Left hindlimb (tissue), 1 donor: ENCODE data around the gene FAM221B.

Source experiments
- DNase-seq: peaks from one replicate; pipeline ENCODE4 v3.0.0-alpha.2; 2018

The FAM221B gene

GRCh38 chr9:35845824-35846771, 17.6 kb upstream of the FAM221B start:
- DNase-seq = no peak

DNA sequence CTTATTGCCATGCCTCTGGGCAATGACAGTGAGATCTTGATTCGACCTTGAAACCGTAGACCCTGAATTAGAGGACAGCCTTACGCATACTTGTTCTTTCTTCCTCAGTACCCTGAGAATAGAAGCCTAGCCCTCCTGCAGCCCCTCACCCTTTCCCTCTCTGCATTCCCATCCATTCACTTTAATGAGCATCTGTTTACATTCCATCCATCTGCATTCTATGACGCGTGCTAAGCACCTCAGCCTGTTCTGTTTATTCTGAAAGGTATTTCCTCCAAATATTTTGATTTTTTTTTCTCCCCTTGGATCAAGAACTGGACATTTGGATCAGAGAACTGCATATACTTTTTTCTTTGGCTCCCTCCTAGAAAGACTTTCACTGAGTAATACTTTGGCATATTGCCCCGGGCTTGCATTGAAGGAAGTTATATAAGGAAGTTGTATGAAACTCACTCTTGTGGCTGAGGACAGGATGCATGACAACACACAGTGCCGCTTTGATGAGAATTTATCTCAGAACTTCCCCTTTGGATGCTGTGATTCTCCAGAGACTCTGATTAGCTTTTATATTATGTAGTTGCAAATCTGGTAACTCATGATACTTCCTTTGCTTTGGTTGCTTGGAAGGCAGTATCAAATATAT, 16.2 kb upstream of the FAM221B start:
- DNase-seq = no peak

DNA sequence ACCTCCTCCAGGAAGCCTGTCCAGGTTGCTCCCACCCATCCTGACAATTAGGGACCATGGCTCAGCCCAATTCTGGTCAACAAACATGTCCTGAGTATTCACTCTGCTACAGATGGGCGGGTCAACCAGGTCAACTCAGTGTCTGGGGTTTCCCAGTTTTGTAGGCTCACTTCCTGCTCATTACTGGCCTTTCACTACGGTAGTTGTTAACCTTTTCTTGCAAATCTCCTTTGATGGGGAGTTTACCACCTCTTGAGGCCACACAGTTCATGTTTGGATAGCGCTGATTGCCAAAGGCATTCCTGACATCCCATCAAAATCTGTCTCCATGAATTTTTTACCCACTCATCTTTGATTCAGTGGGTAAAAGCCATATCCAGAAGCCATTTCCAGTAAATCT, 14.3 kb upstream of the FAM221B start:
- DNase-seq = no peak

DNA sequence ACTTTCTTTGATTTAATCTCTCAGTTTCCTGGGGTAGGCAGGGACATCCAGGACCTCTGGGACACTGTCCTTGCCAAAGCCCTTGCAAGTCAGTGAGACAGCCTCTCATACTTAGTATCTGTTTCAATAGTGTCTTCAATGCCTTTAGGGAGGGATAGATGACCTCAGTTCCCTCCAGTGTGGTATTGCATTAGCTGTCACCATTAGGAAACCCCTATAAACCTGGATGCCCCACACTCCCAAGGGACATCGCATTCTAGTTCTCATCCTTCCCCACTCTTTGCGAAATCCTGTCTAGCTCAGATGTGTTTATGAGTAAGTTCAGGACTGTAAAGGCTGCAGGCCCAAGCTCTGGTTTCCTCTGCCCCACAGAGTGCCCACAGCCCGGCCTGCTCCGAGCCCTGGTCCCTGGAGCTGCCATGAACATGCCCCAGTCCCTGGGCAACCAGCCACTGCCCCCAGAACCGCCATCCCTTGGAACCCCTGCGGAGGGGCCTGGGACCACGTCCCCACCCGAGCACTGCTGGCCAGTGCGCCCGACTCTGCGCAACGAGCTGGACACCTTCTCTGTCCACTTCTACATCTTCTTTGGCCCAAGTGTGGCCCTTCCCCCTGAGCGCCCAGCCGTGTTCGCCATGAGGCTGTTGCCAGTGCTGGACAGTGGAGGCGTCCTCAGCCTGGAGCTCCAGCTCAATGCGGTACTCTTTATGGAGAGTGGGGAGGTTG, 13.7 kb upstream of the FAM221B start:
- no peak for DNase-seq

GRCh38 chr9:35841645-35841900, 13.0 kb upstream of the FAM221B start:
- no peak for DNase-seq

- DNase-seq = no peak
These were observed 12.5 kb upstream of the FAM221B start for GRCh38 chr9:35840881-35841644.

DNA sequence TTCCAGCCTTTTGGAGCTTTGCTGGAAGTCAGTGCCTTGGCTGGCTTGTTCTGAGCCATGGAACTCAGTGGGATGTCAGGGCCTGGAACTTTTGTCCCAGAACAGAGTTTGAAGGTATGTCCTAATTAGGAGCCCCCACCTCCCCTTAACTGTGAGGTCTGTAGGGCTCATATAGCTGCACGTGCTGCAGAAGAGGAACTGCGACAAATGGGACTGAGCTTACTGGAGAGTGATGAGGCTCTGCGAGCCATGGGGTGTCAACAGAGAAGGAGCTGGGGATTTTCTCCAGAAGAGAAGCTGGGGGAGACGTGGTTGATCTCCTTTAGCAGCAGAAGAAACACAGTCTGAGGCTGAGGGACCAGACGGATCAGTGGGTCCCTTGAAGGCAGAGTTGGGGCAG, 11.4 kb upstream of the FAM221B start:
- no peak for DNase-seq

- DNase-seq = no peak
These were observed 8.1 kb upstream of the FAM221B start for GRCh38 chr9:35836595-35836994.

GRCh38 chr9:35835766-35836165, 7.2 kb upstream of the FAM221B start:
- DNase-seq = no peak

DNA sequence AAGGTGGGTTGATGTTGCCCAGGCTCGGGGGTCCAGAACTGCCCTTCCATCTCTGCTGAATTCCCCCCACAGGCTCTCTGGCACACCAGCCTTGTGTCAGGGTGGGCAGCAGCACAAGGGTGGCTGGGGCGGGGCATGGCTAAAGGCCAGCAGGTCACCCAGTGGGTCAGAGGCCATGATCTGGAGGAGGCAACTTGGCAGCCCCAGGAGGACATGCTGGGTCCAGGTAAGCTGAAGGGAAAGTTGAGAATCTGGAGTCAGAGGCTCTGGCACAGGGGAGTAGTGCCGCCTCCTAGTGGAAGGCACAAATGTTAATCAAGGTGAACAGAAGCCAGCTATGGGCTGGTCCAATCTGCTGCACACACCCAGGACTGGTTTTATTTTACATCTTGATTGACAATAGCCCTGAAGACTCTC, 6.7 kb upstream of the FAM221B start:
- DNase-seq = no peak

DNA sequence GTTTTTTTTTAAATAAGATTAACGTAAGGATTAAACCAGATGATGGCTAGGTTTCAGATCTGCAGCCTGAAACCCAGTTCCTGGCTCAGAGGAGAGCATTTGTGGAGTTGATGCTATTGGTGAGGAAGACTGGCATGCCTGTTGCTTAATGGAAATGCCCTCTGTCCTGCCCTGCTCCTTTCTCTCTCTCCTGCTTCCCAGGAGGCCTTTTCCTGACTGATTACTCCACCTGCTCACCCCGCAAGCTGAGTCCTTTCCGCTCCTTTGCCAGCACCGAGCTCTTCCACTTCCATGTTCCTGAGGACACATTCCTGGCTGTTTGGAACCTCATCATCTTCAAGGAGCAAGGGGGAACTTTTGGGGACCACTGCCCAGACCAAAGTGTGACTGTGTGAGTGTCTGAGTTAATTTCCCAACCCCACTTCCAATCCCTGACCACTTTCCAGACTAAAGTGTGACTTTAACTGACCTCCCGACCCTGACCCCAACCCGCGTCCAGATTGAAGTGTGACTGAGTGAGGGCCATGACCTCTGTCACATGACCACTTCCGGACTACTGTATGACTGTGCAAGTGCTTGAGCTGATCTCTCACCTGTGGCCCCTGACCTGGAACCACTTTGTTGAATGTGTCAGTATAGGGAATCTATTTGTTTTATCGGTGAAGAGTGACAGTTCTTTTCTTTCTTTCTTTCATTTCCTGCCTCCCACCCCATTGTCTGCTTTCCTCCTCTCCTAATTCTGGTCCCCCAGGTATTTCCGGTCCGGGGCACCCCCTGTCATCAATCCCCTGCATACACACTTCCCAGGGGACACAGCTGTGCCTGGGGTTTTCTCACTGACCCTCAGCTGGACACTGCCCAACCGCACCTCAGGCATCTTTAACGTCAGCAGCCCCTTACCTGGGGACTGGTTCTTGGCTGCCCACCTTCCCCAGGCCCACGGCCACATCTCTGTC, 6.0 kb upstream of the FAM221B start:
- DNase-seq = peak; percentile 8

GRCh38 chr9:35832814-35833213, 4.3 kb upstream of the FAM221B start:
- DNase-seq = peak; percentile 20

GRCh38 chr9:35831040-35831439, 2.5 kb upstream of the FAM221B start:
- DNase-seq = peak; percentile 27

DNA sequence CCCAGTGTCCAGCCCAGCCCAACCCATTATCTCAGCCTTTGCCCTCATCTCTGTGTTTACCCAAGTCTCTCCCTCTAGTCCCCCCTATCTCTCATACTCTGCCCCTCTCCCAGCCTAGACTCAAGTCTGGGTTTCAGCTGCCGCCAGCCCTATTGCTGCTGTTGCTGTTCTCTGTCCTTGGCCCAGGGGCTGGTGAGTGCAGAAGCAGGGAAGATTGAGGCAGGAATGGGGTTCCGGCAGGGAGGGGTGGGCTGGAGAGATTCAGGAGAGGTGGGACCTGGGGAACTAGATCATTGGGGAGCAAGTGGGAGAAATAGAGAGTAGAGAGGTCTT, 1.2 kb upstream of the FAM221B start:
- DNase-seq = no peak

GRCh38 chr9:35829084-35829763, 692 bp upstream of the FAM221B start, which contains the start of gene TMEM8B:
TSS of gene TMEM8B (plus strand) at chr9:35829228. CDS start at chr9:35829448, 220 bp downstream.
- peak; percentile 97 for DNase-seq

DNA sequence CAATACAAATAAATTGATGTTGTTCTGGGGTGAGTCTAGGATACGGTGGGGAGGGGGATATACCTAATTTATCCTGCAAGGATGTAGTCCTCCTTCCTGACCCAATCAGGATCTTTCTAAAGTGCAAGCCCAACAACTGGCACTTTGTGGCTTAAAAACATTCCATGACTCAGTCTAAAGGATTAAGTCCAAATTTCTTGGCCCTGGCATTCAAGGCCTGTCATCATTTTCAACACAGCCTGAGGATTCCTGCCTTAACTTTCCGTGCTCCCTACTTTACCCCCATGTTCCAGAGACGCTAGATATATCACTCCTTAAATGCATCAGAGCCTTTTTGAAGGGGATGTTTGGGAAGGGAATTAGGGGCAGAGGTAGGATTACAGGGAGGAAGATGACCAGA, 1.0 kb downstream of the FAM221B start:
- no peak for DNase-seq

GRCh38 chr9:35826071-35826701, 2.3 kb downstream of the FAM221B start:
- DNase-seq = no peak

- DNase-seq = no peak
These were observed 5.6 kb downstream of the FAM221B start for GRCh38 chr9:35822926-35823325.

GRCh38 chr9:35820076-35820475, 8.5 kb downstream of the FAM221B start:
- no peak for DNase-seq

DNA sequence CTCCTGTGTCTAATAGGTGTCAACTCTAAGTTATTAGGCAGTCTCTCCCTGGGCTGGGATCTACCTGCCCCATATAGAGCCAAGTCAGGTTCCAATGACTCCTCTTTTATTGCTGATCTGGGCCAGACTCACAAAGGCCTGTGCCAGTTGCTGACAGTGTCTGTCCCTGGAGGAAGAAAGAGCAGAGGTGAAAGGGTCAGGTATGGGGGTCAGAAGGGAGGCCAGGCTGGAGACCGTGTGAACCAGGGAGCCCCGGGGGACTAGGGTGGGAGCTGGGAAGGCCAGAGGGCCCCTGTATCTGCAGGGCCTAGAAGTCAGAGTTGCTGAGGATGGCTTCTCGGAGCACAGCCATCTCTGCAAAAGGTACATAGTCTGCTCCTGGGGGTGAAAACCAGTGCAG, 10.2 kb downstream of the FAM221B start:
- DNase-seq = no peak

DNA sequence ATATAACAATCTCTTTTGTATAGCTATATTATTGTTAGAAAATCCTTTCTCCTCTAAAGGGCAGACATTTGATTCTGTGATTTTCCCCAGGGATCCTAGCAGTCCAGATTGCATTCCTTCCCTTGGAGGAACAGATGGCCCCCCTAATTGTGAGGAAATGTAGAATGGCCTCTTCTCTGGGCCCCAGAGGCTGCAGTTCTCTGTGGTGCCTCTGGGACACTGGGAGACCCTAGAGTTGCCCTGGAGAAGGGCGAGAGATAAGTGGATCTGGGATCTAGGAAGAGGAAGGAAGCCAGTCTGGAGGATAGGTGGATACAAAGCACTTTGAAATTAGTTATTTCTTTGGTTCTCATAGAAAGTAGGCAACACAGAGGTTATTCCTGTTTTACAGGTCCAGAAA, 11.8 kb downstream of the FAM221B start:
- DNase-seq = no peak
